ENCODE data around the gene MLLT10. TPM values are rescaled to one million over a fixed set of nuclear protein-coding genes. Genes with fewer than 3 reads are reported as not detected.

Gene MLLT10
- total RNA-seq, 1 experiment from 2014 or later: 72.3 TPM

- no peak overlapping the region for H3K27ac ChIP-seq (ENCODE audit: insufficient read length, low read depth, low read length)
- no peak overlapping the region for H3K23ac ChIP-seq (ENCODE audit: insufficient read length, low read depth, low read length)
- Mint-ChIP-seq H3K4me1 (peaks cover 9 to 15% of the 10 kb centered on the region in 2 experiments), H3K4me3 (no peak overlapping the region), H3K27ac (peak overlapping the region in 1 of 3 experiments; percentile 20; a peak in 1 of 7 replicates), H3K27me3 (ENCODE audit: low read depth) (no peaks in the 10 kb centered on the region), H3K9me3 (peaks cover 29 to 36% of the 10 kb centered on the region in 2 experiments), H3K36me3 (ENCODE audit: insufficient read depth in 1 of 3, low read depth in 3 of 3) (peaks cover 41 to 60% (median 43%) of the 10 kb centered on the region in 3 experiments)
- no peak overlapping the region for H3K4me2 ChIP-seq (ENCODE audit: insufficient read depth, insufficient read length, low read length)
- H2BK20ac ChIP-seq (ENCODE audit: low read depth, low read length, poor library complexity, severe bottlenecking): no peak overlapping the region
- H3K4ac ChIP-seq (ENCODE audit: low read depth, low read length): no peak overlapping the region
- H3T11ph ChIP-seq (ENCODE audit: low read length): no peak overlapping the region
- no peak overlapping the region for H2AFZ ChIP-seq (ENCODE audit: low read length)
- H2BK5ac ChIP-seq (ENCODE audit: insufficient read length, low read length): no peak overlapping the region
- no peak overlapping the region for H4K8ac ChIP-seq (replicated peaks; ENCODE audit: insufficient read length, low read depth, low read length)
- no peak overlapping the region for H4K91ac ChIP-seq (ENCODE audit: insufficient read length, low read depth, low read length)
- no peak overlapping the region for H2BK15ac ChIP-seq (ENCODE audit: low read depth, low read length)
- WGBS (ENCODE audit: extremely low coverage, insufficient read length, low lambda C conversion rate): no CpG with 5 or more reads among the region's 2 CpGs
- no peaks in the 10 kb centered on the region for H3K79me1 ChIP-seq (ENCODE audit: insufficient read depth, low read depth, low read length, poor library complexity, severe bottlenecking)
- H3K4me1 ChIP-seq (ENCODE audit: insufficient read depth, low read length): no peaks in the 10 kb centered on the region
- H4K20me1 ChIP-seq (ENCODE audit: control insufficient read depth, insufficient read depth, insufficient read length): no peaks in the 10 kb centered on the region
- H2AK5ac ChIP-seq (ENCODE audit: insufficient read length, low read length): no peak overlapping the region
- H2BK12ac ChIP-seq (ENCODE audit: insufficient read length, low read depth, low read length): no peak overlapping the region
- no peak overlapping the region for H2BK120ac ChIP-seq (ENCODE audit: low read depth, low read length, poor library complexity, severe bottlenecking)
- no peaks in the 10 kb centered on the region for H3K9me3 ChIP-seq (ENCODE audit: control insufficient read depth, low read depth, low read length)
- DNase-seq: no peak
- TF ChIP-seq CTCF (conservative IDR thresholded peaks at IDR 0.05): no peak
- no peak overlapping the region for H4K5ac ChIP-seq (ENCODE audit: insufficient read length, low read depth, low read length)
- H3K56ac ChIP-seq (ENCODE audit: insufficient read length, low read depth, low read length): no peak overlapping the region
- H3K27me3 ChIP-seq (ENCODE audit: insufficient read depth, low read length): no peaks in the 10 kb centered on the region
- no peak overlapping the region for H3K9ac ChIP-seq (ENCODE audit: extremely low read depth, insufficient read length, low read length)
- no peak overlapping the region for H3K18ac ChIP-seq (ENCODE audit: insufficient read length, low read depth, low read length)
- H3K23me2 ChIP-seq (ENCODE audit: insufficient read length, low read depth, low read length, poor library complexity, severe bottlenecking): no peaks in the 10 kb centered on the region
- no peak overlapping the region for H3K14ac ChIP-seq (ENCODE audit: insufficient read depth, low read length)
- no peaks in the 10 kb centered on the region; the same call in 1 of the 2 replicates for H3K79me2 ChIP-seq (ENCODE audit: insufficient read depth, low read length)
Measured at GRCh38 chr10:21700474-21700873, 166.4 kb downstream of the MLLT10 start.
